Body of pancreas (tissue), 4 donors: Measurements from ENCODE around the gene FBXO11. TPM values are rescaled to one million over a fixed set of nuclear protein-coding genes. Genes with fewer than 3 reads are reported as not detected.

ENCODE experiments used
- ATAC-seq: fragments of 150-250 bp; one replicate; pipeline ENCODE4 v1.9.1; 2016
- DNase-seq, 4 donors: peaks; one replicate each; pipeline ENCODE4 v3.0.0-alpha.2; 2019
- H3K27ac ChIP-seq, 4 donors: fragments of 200-600 bp; sonication (generic); 1 replicate in 3 of 4; 2 replicates in 1 of 4; pipeline versions ENCODE4 v1.5.1 to v1.6.1; 2016 to 2019; ENCODE audit warnings: mild to moderate bottlenecking in 1 of 4, mixed read lengths in 1 of 4, moderate library complexity in 1 of 4
- H3K27me3 ChIP-seq, 2 donors: fragments of 200-600 bp; sonication (generic); one replicate each; pipeline ENCODE4 v1.6.0; 2016; ENCODE audit warnings: mild to moderate bottlenecking in 1 of 2
- H3K36me3 ChIP-seq, 2 donors: fragments of 200-600 bp; sonication (generic); replicated peaks in 1 of 2; 2 replicates each; pipeline ENCODE4 v1.5.1; 2016; ENCODE audit warnings: low read depth in 2 of 2; ENCODE audit not compliant: insufficient read depth in 1 of 2
- H3K4me1 ChIP-seq: fragments of 200-600 bp; sonication (generic); one replicate; pipeline ENCODE4 v1.6.0; 2016
- H3K4me3 ChIP-seq, 2 donors: fragments of 200-600 bp; sonication (generic); 1 replicate in 1 of 2; 2 replicates in 1 of 2; pipeline ENCODE4 v1.5.1; 2016 to 2019
- H3K9me3 ChIP-seq, 3 donors: fragments of 200-600 bp; sonication (generic); 1 replicate in 2 of 3; 2 replicates in 1 of 3; pipeline ENCODE4 v1.5.1; 2016
- CTCF ChIP-seq, 7 experiments: fragments of 450-650 bp in 4 of 7; fragments of 200-600 bp in 3 of 7; sonication (generic) in 3 of 7; IDR thresholded peaks; one replicate each; pipeline ENCODE4 v1.5.1; 2016 to 2019; ENCODE audit warnings: antibody characterized with exemption in 7 of 7
- POLR2A ChIP-seq, 3 donors: fragments of 450-650 bp; IDR thresholded peaks; one replicate each; pipeline ENCODE4 v1.6.1; 2016; ENCODE audit warnings: antibody characterized with exemption in 3 of 3, mild to moderate bottlenecking in 2 of 3
- WGBS, 2 donors: methylation state at CpG; one replicate each; pipeline ENCODE4 v1.1.5; 2017; 5-methylcytosine and 5-hydroxymethylcytosine counted together
- intact Hi-C: fragments of 100-400 bp; cut with DNase I; formaldehyde crosslinking; loops from one replicate; pipeline ENCODE4 v1.15.1; 2023
- small RNA-seq: library from RNA; depleted of rRNA; stranded (forward); fragments of <200 nt; gene quantifications from one replicate; pipeline ENCODE3, GENCODE V24; 2016
- total RNA-seq, 2 donors: library from RNA; depleted of rRNA; stranded (reverse); fragments of >200 nt; gene quantifications; one replicate each; pipeline ENCODE4 v1.1.0, GENCODE V29; 2016

FBXO11 gene
- total RNA-seq, 2 donors from 2014 or later: 25.1 to 41.0 TPM

- Histone ChIP-seq H3K4me1 (no peaks in the 10 kb centered on the region), H3K36me3 (no peaks in the 10 kb centered on the region), H3K4me3 (no peak overlapping the region), H3K9me3 (no peaks in the 10 kb centered on the region), H3K27me3 (no peaks in the 10 kb centered on the region), H3K27ac (no peak overlapping the region)
- DNase-seq (no peak), ATAC-seq (no peak)
- WGBS, 2 donors: 62 to 70% methylated on average over 10 of the region's 10 CpGs
- intact Hi-C loops: no loop called here
- TF ChIP-seq CTCF (IDR thresholded peaks at IDR 0.05): no peak
- TF ChIP-seq POLR2A (IDR thresholded peaks at IDR 0.05): no peak
Measured at GRCh38 chr2:47751856-47752414, 154.4 kb downstream of the FBXO11 start.

- no peak overlapping the region for H3K4me3 ChIP-seq
- ATAC-seq (no peak), DNase-seq (no peak)
- no peak for TF ChIP-seq POLR2A (IDR thresholded peaks at IDR 0.05)
- TF ChIP-seq CTCF (IDR thresholded peaks at IDR 0.05): no peak
- intact Hi-C loops: no loop called here
- 77 to 85% methylated on average over 3 to 4 of the region's 4 CpGs for WGBS, 2 donors
- H3K36me3 ChIP-seq: no peaks in the 10 kb centered on the region
- H3K9me3 ChIP-seq: no peaks in the 10 kb centered on the region
- no peaks in the 10 kb centered on the region for H3K4me1 ChIP-seq
- no peaks in the 10 kb centered on the region for H3K27me3 ChIP-seq
- H3K27ac ChIP-seq: no peak overlapping the region
Measured at GRCh38 chr2:47747878-47748277, 158.4 kb downstream of the FBXO11 start.

- no peak for ATAC-seq
- no peak overlapping the region for H3K27ac ChIP-seq
- no peak for TF ChIP-seq CTCF (IDR thresholded peaks at IDR 0.05)
- no peak for TF ChIP-seq POLR2A (IDR thresholded peaks at IDR 0.05)
- H3K36me3 ChIP-seq: no peaks in the 10 kb centered on the region
- H3K4me1 ChIP-seq: no peaks in the 10 kb centered on the region
- H3K27me3 ChIP-seq: no peaks in the 10 kb centered on the region
- no peak overlapping the region for H3K4me3 ChIP-seq
- 72 to 81% methylated on average over 2 of the region's 2 CpGs for WGBS, 2 donors
- intact Hi-C loops: no loop called here
- DNase-seq: no peak
- no peaks in the 10 kb centered on the region for H3K9me3 ChIP-seq
Measured at GRCh38 chr2:47744074-47744473, 162.2 kb downstream of the FBXO11 start.

GRCh38 chr2:47741637-47742036, 164.7 kb downstream of the FBXO11 start:
- Histone ChIP-seq H3K27me3 (no peaks in the 10 kb centered on the region), H3K4me3 (no peak overlapping the region), H3K36me3 (no peaks in the 10 kb centered on the region), H3K4me1 (no peaks in the 10 kb centered on the region), H3K9me3 (no peaks in the 10 kb centered on the region), H3K27ac (no peak overlapping the region)
- TF ChIP-seq CTCF (IDR thresholded peaks at IDR 0.05) (no peak), POLR2A (IDR thresholded peaks at IDR 0.05) (no peak)
- intact Hi-C loops: no loop called here
- WGBS, 2 donors: 27 to 38% methylated on average over 3 of the region's 3 CpGs
- DNase-seq: no peak
- no peak for ATAC-seq

- Histone ChIP-seq H3K36me3 (no peaks in the 10 kb centered on the region), H3K4me1 (no peaks in the 10 kb centered on the region), H3K27me3 (no peaks in the 10 kb centered on the region), H3K4me3 (no peak overlapping the region), H3K9me3 (no peaks in the 10 kb centered on the region), H3K27ac (no peak overlapping the region)
- no peak for TF ChIP-seq POLR2A (IDR thresholded peaks at IDR 0.05)
- 46 to 50% methylated on average over 3 of the region's 3 CpGs for WGBS, 2 donors
- DNase-seq (no peak), ATAC-seq (no peak)
- intact Hi-C loops: no loop called here
Measured at GRCh38 chr2:47741101-47741500, 165.2 kb downstream of the FBXO11 start.

Small RNA genes within 50 kb of the gene (small RNA-seq; reads per million reads assigned to genes)
- gene RF00026 (not detected), gene RPL36AP15 (not detected)

Other genes with a start within 250 kb of the FBXO11 start
- gene MSH6, start 123.4 kb downstream of the FBXO11 start, total RNA-seq: 10 to 100 TPM; 12.2 to 15.8 TPM